Cardiac septum (tissue), 1 donor: Measurements from ENCODE around the gene PLGRKT. TPM values are rescaled to one million over a fixed set of nuclear protein-coding genes. Genes with fewer than 3 reads are reported as not detected.
"Not testable (repeated sequence)": the region's sequence is repeated elsewhere in the genome, so short reads cannot be mapped to it uniquely, and the experiment has no call there.

ENCODE experiments used
- DNase-seq: peaks from one replicate; pipeline ENCODE4 v3.0.0-alpha.2; 2020; ENCODE audit warnings: low spot score
- intact Hi-C: fragments of 100-400 bp; cut with DNase I; formaldehyde crosslinking; loops from one replicate; pipeline ENCODE4 v1.14.0; 2022
- total RNA-seq: library from RNA; stranded (reverse); fragmentation: NEBNext Ultra II Directional; extraction: Animal tissue kit (Norgen Biotek cat#: 25700); gene quantifications from one replicate; pipeline ENCODE4 v1.2.1, GENCODE V29; 2021
- donor health status: DM: no; HTN: no; CAD: no.

Gene PLGRKT
- total RNA-seq, 1 donor from 2014 or later = 28.9 TPM

- no peak for DNase-seq
- intact Hi-C loops = no loop called here
Observed at GRCh38 chr9:5435912-5436311, 1.8 kb downstream of the PLGRKT start.

- intact Hi-C loops, DNase-seq: not testable (repeated sequence)
Observed at GRCh38 chr9:5433841-5434810, 3.6 kb downstream of the PLGRKT start.

- intact Hi-C loops, DNase-seq: not testable (repeated sequence)
Observed at GRCh38 chr9:5433328-5433727, 4.4 kb downstream of the PLGRKT start.

GRCh38 chr9:5432890-5433289, 4.8 kb downstream of the PLGRKT start:
- DNase-seq, intact Hi-C loops: not testable (repeated sequence)

- DNase-seq = no peak
- intact Hi-C loops = no loop called here
Observed at GRCh38 chr9:5430912-5431311, 6.8 kb downstream of the PLGRKT start.

GRCh38 chr9:5429873-5430564, 7.7 kb downstream of the PLGRKT start:
- no peak for DNase-seq
- intact Hi-C loops = loop anchor here (5.0 to 10.0 kb wide), 2 partner anchors 243 to 675 kb away; partner anchors contain the start of gene INSL6

- DNase-seq = no peak
- intact Hi-C loops = loop anchor here (5.0 to 10.0 kb wide), 2 partner anchors 242 to 674 kb away; partner anchors contain the start of gene INSL6
Observed at GRCh38 chr9:5428794-5429528, 8.8 kb downstream of the PLGRKT start.

GRCh38 chr9:5428172-5428571, 9.6 kb downstream of the PLGRKT start:
- intact Hi-C loops = loop anchor here (5.0 to 10.0 kb wide), 2 partner anchors 241 to 673 kb away; partner anchors contain the start of gene INSL6
- DNase-seq = no peak

GRCh38 chr9:5427005-5427404, 10.7 kb downstream of the PLGRKT start:
- intact Hi-C loops = loop anchor here (5.0 to 10.0 kb wide), 2 partner anchors 240 to 672 kb away; partner anchors contain the start of gene INSL6
- DNase-seq = no peak

GRCh38 chr9:5425006-5425628, 12.6 kb downstream of the PLGRKT start:
- intact Hi-C loops = loop anchor here (5.0 to 10.0 kb wide), 2 partner anchors 238 to 670 kb away; partner anchors contain the start of gene INSL6

GRCh38 chr9:5422276-5422675, 15.4 kb downstream of the PLGRKT start:
- intact Hi-C loops = loop anchor here (10.0 kb wide), 1 partner anchor 667 kb away; no protein-coding TSS in a partner anchor
- no peak for DNase-seq

More at GRCh38 chr9:5425006-5425628, 12.6 kb downstream of the PLGRKT start:
- DNase-seq = no peak

GRCh38 chr9:5421163-5421562, 16.6 kb downstream of the PLGRKT start:
- intact Hi-C loops = loop anchor here (10.0 kb wide), 1 partner anchor 666 kb away; no protein-coding TSS in a partner anchor
- DNase-seq = no peak

GRCh38 chr9:5419987-5420386, 17.7 kb downstream of the PLGRKT start:
- intact Hi-C loops = loop anchor here (10.0 kb wide), 1 partner anchor 665 kb away; no protein-coding TSS in a partner anchor

GRCh38 chr9:5418481-5418880, 19.2 kb downstream of the PLGRKT start:
- no peak for DNase-seq
- intact Hi-C loops = no loop called here

More at GRCh38 chr9:5419987-5420386, 17.7 kb downstream of the PLGRKT start:
- no peak for DNase-seq

GRCh38 chr9:5416953-5417352, 20.8 kb downstream of the PLGRKT start:
- intact Hi-C loops = no loop called here
- DNase-seq = no peak

- intact Hi-C loops = no loop called here
- no peak for DNase-seq
Observed at GRCh38 chr9:5408596-5408995, 29.1 kb downstream of the PLGRKT start.

GRCh38 chr9:5402217-5402616, 35.5 kb downstream of the PLGRKT start:
- intact Hi-C loops = no loop called here
- no peak for DNase-seq

- intact Hi-C loops, DNase-seq: not testable (repeated sequence)
Observed at GRCh38 chr9:5397547-5397946, 40.2 kb downstream of the PLGRKT start.

- intact Hi-C loops = no loop called here
- DNase-seq = no peak
Observed at GRCh38 chr9:5395428-5395827, 42.3 kb downstream of the PLGRKT start.
